Measurements from ENCODE around the gene TYRP1.

TYRP1 gene

GRCh38 chr9:12657233-12657632, 36.0 kb upstream of the TYRP1 start:
- TF ChIP-seq CTCF (conservative IDR thresholded peaks at IDR 0.05; ENCODE audit: control insufficient read depth, insufficient read depth, low read depth, low read length) = no peak
- H3K4me3 ChIP-seq (ENCODE audit: control insufficient read depth, low read depth, low read length) = no peak overlapping the region
- DNase-seq (ENCODE audit: low read depth) = no peak

- no peak overlapping the region for H3K4me3 ChIP-seq (ENCODE audit: control insufficient read depth, low read depth, low read length)
- no peak for DNase-seq (ENCODE audit: low read depth)
- TF ChIP-seq CTCF (conservative IDR thresholded peaks at IDR 0.05; ENCODE audit: control insufficient read depth, insufficient read depth, low read depth, low read length) = no peak
These were observed 35.2 kb upstream of the TYRP1 start for GRCh38 chr9:12657998-12658397.

GRCh38 chr9:12658531-12659209, 34.5 kb upstream of the TYRP1 start:
- no peak overlapping the region for H3K4me3 ChIP-seq (ENCODE audit: control insufficient read depth, low read depth, low read length)
- no peak for DNase-seq (ENCODE audit: low read depth)
- no peak for TF ChIP-seq CTCF (conservative IDR thresholded peaks at IDR 0.05; ENCODE audit: control insufficient read depth, insufficient read depth, low read depth, low read length)

GRCh38 chr9:12659220-12659619, 34.0 kb upstream of the TYRP1 start:
- no peak overlapping the region for H3K4me3 ChIP-seq (ENCODE audit: control insufficient read depth, low read depth, low read length)
- no peak for DNase-seq (ENCODE audit: low read depth)
- no peak for TF ChIP-seq CTCF (conservative IDR thresholded peaks at IDR 0.05; ENCODE audit: control insufficient read depth, insufficient read depth, low read depth, low read length)

- DNase-seq (ENCODE audit: low read depth) = no peak
- no peak overlapping the region for H3K4me3 ChIP-seq (ENCODE audit: control insufficient read depth, low read depth, low read length)
- TF ChIP-seq CTCF (conservative IDR thresholded peaks at IDR 0.05; ENCODE audit: control insufficient read depth, insufficient read depth, low read depth, low read length) = peak; percentile 21
These were observed 26.4 kb upstream of the TYRP1 start for GRCh38 chr9:12666813-12667212.

GRCh38 chr9:12667892-12668291, 25.3 kb upstream of the TYRP1 start:
- no peak for TF ChIP-seq CTCF (conservative IDR thresholded peaks at IDR 0.05; ENCODE audit: control insufficient read depth, insufficient read depth, low read depth, low read length)
- no peak overlapping the region for H3K4me3 ChIP-seq (ENCODE audit: control insufficient read depth, low read depth, low read length)
- DNase-seq (ENCODE audit: low read depth) = no peak

- TF ChIP-seq CTCF (conservative IDR thresholded peaks at IDR 0.05; ENCODE audit: control insufficient read depth, insufficient read depth, low read depth, low read length) = no peak
- no peak for DNase-seq (ENCODE audit: low read depth)
- H3K4me3 ChIP-seq (ENCODE audit: control insufficient read depth, low read depth, low read length) = no peak overlapping the region
These were observed 23.2 kb upstream of the TYRP1 start for GRCh38 chr9:12670006-12670405.

All from fibroblast of mammary gland (primary cell).